Dedifferentiated amniotic fluid mesenchymal stem cell (primary cell): Measurements from ENCODE around the gene PLA2G2F.
A peak's percentile ranks its signal among the peaks of the same experiment; 100 is the strongest.

Experiments
- DNase-seq: peaks from one replicate; pipeline ENCODE4 v3.0.0-alpha.2; 2016; ENCODE audit errors: extremely low spot score

The PLA2G2F gene

DNA sequence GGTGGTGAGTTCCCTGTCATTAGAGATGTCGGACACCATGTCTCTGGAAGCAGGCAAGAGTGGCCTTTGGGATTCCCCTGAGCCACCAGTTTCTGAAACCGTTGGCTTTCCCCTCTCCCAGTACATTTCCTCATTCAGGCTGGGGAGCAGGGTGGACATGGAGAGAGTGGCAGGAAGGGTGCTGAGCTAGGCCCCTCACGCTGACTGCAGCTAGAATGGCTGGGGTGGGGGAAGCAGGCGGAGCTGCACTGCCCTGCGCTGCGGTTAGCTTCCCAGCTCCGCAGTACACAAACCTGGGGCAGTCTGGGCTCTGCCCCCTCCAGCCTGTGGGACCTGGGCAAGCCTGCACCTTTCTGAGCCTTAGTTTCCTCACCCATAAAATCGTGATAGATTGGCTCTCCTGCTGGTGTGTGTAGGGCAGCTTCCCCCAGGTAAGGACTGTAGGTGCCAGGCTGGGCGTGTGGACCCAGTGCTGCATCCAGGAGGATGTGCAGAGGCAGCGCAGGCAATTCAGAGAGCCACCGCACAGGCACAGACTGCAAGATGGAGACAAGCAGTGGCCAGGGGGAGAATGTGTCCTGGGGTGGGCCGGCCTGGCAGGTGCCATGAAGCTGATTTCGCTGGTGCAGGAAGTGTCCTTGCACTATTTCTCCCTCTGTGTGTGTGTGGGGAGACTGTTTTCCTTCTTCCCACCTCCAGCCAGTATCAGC, 3.0 kb downstream of the PLA2G2F start:
- DNase-seq, result no peak

DNA sequence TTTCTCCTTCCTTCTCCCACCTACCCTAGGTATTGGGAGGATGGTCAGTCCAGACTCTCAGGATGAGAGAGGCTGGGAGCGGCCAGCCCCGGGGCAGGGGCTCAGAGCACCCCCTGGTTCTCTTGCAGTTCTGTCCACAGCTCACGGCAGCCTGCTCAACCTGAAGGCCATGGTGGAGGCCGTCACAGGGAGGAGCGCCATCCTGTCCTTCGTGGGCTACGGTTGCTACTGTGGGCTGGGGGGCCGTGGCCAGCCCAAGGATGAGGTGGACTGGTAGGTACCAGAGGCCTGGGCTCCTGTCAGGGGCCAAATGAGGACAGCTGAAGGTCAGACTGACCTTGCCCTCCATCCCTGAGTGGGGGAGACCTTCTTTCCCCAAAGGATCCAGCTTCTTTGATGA, 4.2 kb downstream of the PLA2G2F start:
- no peak for DNase-seq

DNA sequence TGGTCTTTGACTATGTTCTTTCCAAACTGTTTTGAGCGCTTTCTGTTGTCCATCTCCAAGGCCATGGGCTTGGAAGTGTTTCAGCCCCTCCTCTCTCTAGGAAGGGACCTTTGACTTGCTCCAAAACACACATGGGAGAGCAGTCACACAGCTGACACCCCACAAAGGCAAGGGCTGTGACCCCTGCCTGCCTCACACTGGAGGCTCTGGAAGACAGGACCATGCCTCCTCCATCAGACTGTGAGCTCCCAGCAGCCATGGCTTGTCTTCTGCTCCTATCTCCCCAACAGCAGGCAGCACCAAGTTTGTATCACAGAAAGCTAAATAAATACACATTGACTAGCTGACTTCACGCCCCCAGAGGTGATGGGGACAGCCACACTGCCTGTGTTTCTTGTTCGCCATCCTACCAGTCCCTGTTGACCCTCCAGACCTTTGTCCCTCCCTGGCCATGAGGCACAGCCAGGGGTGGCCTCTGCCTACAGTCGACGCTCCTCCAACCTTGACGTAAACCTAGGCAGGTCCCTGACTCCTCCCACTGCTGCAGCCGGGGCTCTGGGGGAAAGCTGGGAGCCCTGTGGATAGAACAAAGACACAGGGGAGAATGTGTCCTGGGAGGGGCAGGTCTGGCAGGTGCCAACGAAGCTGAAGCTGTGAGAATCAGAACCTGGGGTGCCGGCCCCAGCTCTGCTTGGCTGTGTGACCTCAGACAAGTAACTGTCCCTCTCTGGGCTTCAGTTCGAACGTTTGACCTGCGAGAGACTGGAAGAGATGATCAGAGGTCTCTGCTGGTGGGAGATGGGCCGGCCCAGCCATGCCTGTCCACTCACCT, 4.8 kb downstream of the PLA2G2F start:
- no peak for DNase-seq

DNA sequence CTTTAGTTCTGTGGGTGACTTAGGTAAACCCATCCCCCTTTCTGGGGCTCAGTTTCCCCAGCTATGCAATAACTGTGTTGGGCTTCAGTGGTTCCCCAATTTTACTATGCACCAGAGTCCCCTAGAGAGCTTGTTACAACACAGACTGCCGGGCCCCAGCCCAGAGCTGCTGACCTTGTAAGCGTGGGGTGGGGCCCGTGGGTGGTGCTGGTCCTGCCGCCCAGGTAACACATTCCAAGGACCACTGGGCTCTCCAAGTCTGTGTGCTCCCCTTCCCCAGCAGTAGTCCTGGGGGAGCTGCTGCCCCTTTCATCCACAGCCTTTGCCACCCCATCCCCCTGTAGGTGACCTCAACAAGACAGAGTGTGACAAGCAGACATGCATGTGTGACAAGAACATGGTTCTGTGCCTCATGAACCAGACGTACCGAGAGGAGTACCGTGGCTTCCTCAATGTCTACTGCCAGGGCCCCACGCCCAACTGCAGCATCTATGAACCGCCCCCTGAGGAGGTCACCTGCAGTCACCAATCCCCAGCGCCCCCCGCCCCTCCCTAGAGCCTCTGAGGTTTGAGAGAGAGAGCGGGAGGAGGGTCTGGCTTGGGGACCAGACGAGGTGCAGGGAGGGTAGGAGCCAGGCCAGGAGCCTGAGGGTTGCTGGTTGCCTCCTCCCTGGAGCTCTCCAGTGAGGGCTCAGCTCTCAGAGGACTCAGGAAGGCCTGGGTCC, 8.9 kb downstream of the PLA2G2F start:
- no peak for DNase-seq

DNA sequence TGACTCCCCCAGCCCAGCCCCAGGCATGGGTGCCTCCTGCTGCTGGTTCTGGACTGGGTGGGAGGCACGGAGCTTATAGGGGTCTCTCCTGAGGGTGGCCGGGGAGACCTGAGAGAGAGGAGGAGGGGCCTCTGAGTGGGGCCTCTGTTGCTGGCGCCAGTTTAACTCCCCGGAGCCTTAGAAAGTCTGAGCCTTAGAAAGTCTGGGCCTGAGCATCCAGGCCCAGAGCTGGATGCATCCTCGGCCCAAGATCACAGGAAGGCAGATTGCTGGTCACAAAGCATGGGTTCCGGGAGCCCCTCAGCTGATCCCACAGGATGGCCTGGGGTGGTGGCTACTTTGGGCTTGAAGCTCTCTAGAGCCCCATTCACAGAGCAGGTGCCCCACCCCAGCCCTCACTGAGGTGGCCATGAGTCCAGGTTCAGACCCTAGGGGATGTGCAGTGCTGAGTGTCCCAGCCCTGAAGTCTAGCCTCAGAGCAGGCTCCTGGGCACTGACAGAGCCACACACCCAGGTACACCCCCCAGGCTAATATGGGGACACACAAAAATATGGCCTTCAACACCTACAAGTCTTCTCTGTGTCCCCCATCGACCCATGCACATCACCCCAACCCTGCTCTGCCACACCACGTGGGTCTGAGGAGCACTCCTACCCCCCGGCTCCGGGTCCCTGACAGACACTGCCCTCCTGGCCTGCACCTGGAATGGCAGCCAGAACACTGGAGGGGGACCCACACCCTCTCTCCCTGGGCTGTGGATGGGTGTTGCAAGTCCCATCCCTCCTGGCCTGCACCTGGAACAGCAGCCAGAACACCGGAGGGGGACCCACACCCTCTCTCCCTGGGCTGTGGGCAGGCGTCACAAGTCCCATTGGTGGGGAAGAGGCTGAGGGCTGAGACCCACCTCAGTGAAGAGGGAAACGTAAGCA, 9.7 kb downstream of the PLA2G2F start:
- no peak for DNase-seq

DNA sequence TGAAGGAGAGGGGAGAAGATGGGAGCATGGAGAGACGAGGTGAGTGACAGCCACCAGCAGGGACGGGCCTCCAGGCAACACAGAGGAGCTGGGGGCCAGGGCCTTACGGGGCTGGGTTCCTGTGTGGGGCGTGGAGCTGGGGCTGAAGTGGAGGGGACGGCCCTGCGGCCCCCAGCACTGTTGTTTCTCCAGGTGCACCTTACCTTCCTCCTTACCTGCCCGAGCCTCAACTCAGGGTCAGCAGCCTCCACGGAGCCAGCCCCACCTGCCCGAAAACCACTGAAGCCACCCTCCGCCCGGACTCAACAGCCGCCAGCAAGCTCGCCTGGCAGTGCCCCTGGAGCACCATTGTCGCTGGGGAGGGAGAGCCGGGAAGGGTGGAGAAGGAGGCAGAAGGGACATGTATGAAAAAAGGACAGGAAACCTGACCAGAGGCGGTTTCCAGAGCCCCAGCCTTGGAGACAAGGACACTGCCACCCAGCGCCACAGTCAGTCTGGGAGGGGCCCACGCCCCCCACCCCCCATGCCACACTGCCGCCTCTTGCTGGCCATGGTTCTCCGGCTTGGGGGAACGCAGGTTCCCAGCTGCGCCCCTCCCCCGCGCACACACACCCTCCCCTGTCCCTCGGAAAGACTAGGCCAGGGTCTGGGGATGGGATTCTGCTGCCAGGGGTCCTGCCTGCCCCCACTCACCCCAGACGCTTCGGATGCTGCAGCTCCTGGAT, 10.6 kb downstream of the PLA2G2F start:
- no peak for DNase-seq

DNA sequence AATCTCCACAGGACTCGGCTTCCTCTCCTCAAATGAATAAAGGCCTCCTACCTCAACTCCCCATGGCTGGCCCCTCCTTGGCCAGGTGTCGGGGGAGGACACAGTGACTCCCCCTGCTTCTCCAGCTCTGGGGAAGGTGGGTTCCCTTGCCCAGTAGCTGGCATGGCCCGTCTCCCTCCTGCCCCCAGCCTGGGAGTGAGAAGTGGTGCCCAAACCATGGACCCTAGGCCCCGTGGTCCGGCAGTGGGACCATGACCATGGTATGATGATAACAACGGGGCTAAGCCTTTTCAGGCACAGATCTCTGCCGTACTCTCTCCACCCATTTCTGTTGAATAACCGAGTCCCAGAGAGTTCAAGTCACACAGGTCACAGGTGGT, 11.2 kb downstream of the PLA2G2F start:
- no peak for DNase-seq

DNA sequence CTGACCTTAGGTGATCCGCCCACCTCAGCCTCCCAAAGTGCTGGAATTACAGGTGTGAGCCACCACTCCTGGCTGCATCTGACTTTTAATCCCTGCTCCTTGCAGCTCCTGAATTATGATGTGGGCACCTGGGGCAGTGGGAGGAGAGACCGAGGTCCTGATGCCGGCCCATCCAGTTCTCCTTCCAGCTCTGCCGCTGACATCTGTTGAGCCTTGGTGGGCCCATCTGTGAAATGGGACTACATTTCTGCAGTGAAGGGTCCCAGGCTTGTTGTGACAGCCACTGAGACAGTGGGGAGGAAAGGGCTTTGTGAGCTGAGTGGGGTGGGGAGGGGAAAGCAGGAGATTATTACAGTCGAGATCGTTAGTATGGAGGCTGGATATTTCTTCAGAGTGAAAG, 11.8 kb downstream of the PLA2G2F start:
- no peak for DNase-seq

DNA sequence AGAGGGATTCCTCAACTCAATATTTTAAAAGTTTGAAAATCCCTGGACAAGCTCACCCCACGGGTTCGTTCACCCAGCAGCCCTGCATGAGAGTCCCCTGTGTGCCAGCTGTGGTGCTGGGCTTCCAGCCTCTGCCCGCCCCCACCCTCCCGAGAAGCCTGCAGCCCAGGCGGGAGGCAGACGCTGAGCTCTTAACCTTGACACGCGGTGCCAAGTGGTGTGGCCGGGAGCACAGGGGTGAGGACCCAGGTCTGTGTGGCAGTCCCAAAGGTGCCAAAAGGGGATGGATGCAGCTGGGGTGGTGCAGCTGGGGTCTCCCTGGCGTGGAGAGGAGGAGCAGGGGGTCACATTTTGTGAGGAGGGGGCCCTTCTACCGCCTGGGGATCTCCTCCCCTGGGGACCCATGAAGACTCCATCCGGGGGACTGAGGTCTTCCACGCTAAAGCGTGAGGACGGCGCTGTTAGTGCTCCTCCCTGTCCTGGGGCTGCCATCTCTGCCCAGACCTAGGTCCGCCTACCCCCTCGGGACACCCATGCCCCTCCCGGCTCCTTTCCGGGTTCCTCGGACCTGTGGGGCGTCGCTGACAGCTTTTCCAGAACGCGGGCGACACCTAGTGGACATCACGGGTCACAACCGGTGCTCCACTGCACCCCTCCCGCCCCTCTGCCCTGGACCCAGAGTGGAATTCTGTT, 12.9 kb downstream of the PLA2G2F start:
- peak; percentile 56 for DNase-seq

DNA sequence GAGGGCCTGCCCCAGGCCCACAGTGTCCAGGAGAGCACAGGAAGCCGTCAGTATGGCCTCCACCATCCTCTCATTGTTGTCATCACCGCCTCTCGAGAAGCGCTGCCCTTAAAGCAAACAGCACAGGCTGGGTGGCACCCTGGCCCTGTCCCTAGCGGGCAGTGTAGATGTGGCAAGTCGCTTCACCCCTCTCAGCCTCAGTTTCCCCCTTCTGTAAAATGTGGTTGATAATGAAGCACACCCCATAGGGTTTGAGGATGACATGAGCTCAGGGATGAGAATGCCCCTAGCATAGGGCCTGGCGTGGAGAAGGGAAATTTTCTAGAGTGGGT, 13.4 kb downstream of the PLA2G2F start:
- no peak for DNase-seq

DNA sequence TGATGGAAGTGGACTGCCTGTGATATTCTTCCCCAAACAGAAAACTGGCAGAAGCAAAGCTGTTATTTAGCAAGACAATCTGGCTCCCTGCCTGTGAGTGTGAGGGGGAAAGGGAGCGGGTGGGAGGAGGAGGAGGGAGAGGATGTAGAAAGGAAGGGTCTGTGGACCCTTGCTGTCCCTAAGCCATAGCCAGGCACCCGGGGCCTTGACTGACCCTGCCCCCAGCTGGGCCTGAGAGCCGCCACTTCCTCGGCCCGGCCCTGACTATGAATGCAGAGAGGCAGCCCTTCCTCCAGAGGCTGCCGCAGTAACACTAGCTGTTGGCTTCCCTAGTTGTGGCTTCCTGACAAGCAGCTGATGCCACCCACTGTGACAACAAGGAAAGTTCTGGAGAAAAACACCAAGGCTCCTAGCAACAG, 13.9 kb downstream of the PLA2G2F start:
- DNase-seq, result no peak

DNA sequence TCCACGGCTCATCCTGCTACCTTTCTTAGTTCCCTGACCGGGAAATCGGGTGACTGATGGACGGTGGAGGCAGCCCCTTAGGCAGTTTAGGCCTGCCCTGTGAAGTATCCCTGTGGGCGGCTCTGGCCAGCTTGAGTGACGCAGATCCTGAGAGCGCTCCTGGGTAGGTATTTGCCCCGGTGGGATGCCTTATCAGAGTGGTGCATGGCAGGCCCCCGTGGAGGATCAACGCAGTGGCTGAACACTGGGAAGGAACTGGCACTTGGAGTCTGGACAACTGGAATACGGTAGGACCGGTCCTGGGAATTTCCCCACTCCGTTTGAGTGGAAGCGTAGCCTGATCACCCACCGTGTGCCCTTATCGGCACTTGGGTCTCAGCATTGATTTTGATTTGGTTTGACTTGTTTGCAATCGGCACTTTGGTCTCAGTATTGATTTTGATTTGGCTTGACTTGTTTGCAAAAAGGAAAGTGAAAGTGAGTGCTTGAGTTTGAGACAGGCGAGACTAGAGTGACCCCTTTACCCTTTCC, 15.2 kb downstream of the PLA2G2F start:
- DNase-seq, result no peak

DNA sequence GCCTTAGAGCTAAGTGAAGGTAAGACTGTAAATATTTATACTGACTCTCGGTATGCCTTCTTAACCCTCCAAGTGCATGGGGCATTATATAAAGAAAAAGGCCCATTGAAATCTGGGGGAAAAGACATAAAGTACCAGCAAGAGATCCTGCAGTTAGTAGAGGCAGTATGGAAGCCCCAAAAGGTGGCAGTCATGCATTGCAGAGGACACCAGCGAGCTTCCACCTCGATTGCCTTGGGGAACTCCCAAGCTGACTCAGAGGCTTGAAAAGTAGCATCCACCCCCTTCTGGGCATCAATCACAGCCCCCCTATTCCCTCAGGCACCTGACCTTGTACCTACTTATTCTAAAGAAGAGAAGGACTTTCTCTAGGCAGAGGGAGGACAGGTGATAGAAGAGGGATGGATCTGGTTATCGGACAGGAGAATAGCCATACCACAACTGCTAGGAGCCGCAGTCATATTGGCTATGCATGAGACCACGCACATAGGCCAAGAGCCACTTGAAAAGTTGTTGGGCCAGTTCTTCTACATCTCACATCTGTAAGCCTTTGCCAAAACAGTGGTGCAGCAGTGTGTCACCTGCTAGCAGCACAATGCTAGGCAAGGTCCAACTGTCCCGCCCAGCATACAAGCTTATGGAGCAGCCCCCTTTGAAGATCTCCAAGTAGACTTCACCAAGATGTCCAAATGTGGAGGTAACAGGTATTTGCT, 19.4 kb downstream of the PLA2G2F start:
- DNase-seq, result no peak

DNA sequence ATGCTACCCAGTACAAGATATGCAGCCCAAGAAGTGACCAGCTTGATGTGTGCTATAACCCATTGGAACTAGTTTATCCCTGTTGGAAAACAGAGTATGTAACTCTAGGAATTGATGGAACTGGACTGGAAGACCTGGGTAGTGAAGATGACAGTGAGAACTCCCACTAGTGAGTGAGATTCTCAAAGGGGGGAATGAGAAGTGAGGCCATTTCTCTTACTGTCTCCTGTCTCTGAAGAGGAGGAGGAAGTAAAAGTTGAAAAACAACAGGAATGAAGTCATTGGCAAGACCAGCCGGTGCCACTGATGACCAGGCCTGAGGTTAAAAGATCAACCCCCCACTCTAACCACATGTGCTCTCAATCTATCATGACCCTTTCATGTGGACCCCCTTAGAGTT, 20.9 kb downstream of the PLA2G2F start:
- no peak for DNase-seq

DNA sequence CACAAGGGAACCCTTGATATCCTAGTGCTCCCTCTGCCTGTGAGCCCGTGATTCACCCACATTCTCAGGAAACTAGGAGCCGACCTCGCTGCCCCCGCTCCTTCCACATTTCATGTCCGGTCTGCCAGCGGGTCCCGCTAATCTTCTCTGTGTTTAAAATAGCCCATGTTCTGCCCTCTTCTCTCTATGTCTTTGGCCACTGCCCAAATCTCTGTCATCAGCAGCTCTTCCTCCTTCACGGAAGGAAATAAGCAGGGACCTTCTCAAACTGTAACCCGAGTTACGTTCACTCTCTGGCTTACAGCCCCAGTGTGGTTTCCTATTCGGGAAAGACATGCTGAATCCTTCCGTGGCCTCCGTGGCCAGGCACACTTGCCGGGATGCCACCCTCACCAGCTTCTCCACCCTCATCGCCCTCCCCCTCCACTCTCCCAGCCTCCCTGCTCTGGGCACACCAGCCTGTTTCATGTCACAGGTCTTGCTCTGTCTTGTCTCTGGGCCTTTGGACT, 25.6 kb downstream of the PLA2G2F start:
- DNase-seq, result no peak

DNA sequence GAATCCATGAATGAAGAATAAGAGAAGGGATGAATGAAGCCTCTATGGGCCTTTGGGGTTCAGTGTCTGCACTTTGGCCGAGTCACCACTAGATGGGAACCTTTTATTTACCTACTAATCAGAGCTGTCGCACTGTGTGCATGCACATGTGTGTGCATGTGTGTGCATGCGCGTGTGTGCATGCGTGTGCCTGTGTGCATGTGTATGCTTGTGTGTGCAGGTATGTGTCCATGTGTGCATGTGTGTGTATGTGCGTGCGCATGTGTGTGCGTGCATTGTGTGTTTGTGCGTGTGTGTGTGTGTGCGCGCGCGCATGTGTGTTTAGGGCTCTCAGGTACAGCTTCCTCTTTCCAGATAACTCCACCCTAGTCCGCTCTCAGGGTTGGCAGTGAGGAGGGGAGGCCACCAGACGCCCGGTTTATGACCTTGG, 26.4 kb downstream of the PLA2G2F start:
- no peak for DNase-seq

DNA sequence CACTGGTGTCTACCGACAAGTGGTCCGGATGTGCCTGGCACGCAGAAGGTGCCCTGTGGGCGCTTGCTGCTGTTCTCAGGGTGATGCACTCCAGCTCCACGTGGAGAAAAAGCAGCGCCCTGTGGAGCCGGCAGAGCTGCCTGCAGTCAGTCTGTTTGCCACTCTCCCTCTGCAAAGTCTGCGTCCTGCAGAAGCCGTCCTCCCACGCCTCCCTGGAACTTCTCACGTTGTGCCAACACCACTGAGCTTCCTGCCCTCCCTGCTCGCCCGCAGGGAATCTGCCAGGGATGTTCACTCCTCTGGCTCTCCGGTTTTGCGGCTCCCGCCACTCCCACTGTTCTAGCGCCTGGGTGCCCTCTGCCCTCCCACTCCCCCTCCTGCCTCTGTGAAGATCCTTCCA, 26.9 kb downstream of the PLA2G2F start:
- DNase-seq, result no peak

DNA sequence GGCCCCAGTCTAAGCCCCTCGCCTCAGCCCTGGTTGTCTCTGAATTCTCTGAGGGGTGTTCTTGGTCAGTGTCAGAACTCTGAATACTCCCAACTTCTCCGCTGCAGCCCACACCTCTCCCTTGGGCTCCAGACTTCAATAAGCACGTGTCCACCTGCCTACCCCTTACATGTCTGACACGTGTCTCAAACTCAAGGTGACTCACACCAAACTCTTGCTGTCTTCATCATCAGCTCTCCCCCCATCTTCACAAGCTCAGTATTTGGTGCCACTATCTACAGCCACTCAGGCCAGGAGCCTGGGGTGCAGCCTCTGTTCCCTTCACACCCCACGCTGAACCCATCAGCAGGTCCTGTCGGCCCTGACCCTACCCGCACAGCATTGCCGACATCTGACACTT, 28.0 kb downstream of the PLA2G2F start:
- no peak for DNase-seq
